ENCODE results near the gene ODAM. TPM values are rescaled to one million over a fixed set of nuclear protein-coding genes. Genes with fewer than 3 reads are reported as not detected.

ODAM gene
- total RNA-seq, 2 donors from 2014 or later = 0.90 TPM; not detected in 1

DNA sequence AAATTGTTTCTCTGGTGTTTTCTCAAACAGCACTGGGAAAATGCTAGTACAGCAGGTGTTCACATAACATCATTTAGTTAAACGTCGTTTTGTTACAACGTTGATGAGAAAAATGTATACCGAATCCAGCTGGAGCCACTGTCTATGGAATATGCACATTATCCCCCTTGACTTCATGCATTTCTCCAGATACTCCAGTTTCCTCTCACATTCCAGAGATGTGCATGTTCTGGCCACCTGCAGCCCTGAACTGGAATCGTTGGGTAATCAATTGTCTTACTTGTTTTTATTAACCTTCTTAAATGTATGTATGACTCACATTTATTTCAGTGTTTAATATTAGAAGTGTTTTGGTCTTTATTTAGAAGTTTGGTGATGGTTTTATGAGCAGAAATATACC, 18.4 kb upstream of the ODAM start:
- TF ChIP-seq, protein P1, sequence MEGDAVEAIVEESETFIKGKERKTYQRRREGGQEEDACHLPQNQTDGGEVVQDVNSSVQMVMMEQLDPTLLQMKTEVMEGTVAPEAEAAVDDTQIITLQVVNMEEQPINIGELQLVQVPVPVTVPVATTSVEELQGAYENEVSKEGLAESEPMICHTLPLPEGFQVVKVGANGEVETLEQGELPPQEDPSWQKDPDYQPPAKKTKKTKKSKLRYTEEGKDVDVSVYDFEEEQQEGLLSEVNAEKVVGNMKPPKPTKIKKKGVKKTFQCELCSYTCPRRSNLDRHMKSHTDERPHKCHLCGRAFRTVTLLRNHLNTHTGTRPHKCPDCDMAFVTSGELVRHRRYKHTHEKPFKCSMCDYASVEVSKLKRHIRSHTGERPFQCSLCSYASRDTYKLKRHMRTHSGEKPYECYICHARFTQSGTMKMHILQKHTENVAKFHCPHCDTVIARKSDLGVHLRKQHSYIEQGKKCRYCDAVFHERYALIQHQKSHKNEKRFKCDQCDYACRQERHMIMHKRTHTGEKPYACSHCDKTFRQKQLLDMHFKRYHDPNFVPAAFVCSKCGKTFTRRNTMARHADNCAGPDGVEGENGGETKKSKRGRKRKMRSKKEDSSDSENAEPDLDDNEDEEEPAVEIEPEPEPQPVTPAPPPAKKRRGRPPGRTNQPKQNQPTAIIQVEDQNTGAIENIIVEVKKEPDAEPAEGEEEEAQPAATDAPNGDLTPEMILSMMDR (IDR thresholded peaks at IDR 0.05) = no peak
- no peaks in the 10 kb centered on the region for H3K36me3 ChIP-seq
- no peaks in the 10 kb centered on the region for H3K9me3 ChIP-seq
- H3K4me3 ChIP-seq = no peak overlapping the region
- no peak overlapping the region for H3K27ac ChIP-seq
- H3K27me3 ChIP-seq = no peaks in the 10 kb centered on the region
- no peak overlapping the region for H3K9ac ChIP-seq (ENCODE audit: low read depth in 2 of 2, low read length in 2 of 2)
- no peaks in the 10 kb centered on the region for H3K4me1 ChIP-seq
- intact Hi-C loops (cut with DNase I) = no loop called here
- no peak for DNase-seq

DNA sequence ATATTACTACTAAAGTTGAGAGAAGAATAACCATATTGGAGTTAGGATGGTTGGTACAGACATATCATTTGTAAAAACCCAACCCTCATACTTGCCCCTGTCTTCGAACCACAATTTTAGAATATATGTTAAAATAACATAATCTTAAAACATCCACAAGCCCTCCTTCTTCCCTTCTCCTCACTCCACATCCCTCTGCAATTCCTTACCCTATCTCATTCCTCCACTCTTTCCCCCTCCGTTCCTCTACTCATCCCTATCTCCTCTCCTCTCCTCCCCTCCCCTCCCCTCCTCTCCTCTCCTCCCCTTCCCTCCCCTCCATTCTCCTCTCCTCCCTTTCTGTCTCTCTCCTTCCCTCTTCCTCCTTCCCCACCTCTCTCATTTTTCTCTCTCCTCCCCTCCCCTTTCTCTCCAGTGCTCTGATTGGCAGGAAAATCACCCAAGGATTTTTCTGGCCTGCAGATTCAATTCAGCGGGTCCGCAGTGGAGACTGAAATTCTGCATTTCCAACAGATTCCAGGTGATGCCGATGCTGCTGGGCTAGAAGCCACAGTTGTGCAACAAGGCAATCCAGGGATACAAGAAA, 17.4 kb upstream of the ODAM start:
- H3K4me3 ChIP-seq = no peak overlapping the region
- TF ChIP-seq, protein P1 (IDR thresholded peaks at IDR 0.05) = no peak
- H3K27me3 ChIP-seq = no peaks in the 10 kb centered on the region
- DNase-seq = no peak
- H3K36me3 ChIP-seq = no peaks in the 10 kb centered on the region
- no peaks in the 10 kb centered on the region for H3K4me1 ChIP-seq
- intact Hi-C loops (cut with DNase I) = no loop called here
- no peak overlapping the region for H3K9ac ChIP-seq (ENCODE audit: low read depth in 2 of 2, low read length in 2 of 2)
- no peak overlapping the region for H3K27ac ChIP-seq
- no peaks in the 10 kb centered on the region for H3K9me3 ChIP-seq

DNA sequence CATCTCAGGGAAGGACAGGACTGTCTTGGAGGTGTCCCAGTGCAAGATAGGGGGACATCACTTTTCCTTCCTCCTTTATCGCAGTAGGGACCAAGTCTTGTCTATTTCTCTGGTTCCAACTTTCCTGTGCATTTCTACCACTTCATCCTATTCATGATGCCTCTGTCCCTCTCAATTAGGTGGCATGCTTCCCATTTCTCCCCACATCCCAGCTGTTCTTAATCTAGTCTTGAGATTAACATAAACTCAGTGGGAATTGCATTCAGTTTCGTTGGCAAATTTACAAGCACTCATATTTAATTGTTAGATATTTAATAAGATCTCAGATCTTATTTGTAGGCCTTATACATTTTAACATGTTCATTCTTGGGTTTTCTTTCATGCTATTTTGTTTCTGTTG, 15.7 kb upstream of the ODAM start:
- Histone ChIP-seq H3K9ac (ENCODE audit: low read depth in 2 of 2, low read length in 2 of 2) (no peak overlapping the region), H3K27ac (no peak overlapping the region), H3K9me3 (no peaks in the 10 kb centered on the region), H3K4me3 (no peak overlapping the region), H3K36me3 (no peaks in the 10 kb centered on the region), H3K4me1 (no peaks in the 10 kb centered on the region), H3K27me3 (no peaks in the 10 kb centered on the region)
- DNase-seq = no peak
- intact Hi-C loops (cut with DNase I) = loop anchor here (5.0 kb wide), 1 partner anchor 283 kb away; no protein-coding TSS in a partner anchor
- TF ChIP-seq, protein P1 (IDR thresholded peaks at IDR 0.05) = no peak

DNA sequence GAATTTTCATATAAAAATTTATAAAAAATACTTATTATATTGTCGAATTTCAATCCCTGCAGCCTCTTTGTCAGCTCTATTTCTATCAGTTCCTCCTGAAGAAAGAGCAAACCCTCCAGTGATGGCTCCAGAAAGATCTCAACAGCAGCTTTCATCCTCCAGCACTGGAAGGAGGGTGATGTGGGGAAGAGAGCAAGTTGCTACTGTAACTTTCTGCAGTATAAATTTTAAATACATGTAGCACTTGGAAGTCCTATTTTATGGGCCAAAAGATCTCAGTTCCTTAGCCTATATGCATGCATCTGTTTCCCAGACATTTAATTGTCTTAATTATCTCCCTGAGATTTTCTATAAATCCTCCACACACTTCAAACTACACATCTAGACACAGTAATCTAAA, 13.7 kb upstream of the ODAM start:
- no peaks in the 10 kb centered on the region for H3K36me3 ChIP-seq

DNA sequence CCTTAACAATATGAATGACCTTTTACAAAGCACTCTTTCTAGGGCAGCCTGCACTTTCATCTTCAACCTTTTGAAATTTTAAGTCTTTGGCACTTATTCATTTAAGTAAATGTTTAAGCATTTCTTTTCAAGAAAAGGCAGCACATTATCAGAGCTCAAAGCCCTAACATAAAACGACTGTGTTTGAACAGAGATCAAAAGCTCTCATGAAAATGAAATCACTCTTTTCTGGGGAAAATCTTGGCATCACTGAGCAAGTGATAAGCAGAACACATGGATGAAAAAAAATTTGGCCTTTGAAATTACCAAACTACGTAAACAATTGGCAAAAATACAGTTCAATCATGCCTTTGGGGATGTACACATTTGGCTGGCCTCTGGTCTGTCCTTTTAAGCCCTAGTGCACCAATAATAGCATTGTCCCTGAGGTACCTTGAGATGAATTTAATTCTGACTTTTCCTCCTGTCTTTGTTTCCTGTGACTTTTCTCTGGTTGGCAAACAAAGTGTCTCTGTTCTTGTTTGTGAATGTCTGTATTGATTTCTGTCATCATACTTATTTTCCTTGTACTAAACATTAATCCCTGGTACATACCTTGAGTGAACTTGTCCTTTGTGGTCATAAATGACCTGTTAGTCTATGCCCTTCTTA, 12.9 kb upstream of the ODAM start:
- Histone ChIP-seq H3K27ac (no peak overlapping the region), H3K9ac (ENCODE audit: low read depth in 2 of 2, low read length in 2 of 2) (no peak overlapping the region)
- no peak for DNase-seq

More for the DNA sequence above, 13.7 kb upstream of the ODAM start:
- Histone ChIP-seq H3K27ac (no peak overlapping the region), H3K9ac (ENCODE audit: low read depth in 2 of 2, low read length in 2 of 2) (no peak overlapping the region), H3K4me3 (no peak overlapping the region), H3K9me3 (no peaks in the 10 kb centered on the region), H3K4me1 (no peaks in the 10 kb centered on the region), H3K27me3 (no peaks in the 10 kb centered on the region)
- TF ChIP-seq, protein P1 (IDR thresholded peaks at IDR 0.05) = no peak
- intact Hi-C loops (cut with DNase I) = loop anchor here (5.0 kb wide), 1 partner anchor 285 kb away; no protein-coding TSS in a partner anchor
- no peak for DNase-seq

More for the DNA sequence above, 12.9 kb upstream of the ODAM start:
- Histone ChIP-seq H3K36me3 (no peaks in the 10 kb centered on the region), H3K4me3 (no peak overlapping the region), H3K9me3 (no peaks in the 10 kb centered on the region), H3K4me1 (no peaks in the 10 kb centered on the region), H3K27me3 (no peaks in the 10 kb centered on the region)
- intact Hi-C loops (cut with DNase I) = loop anchor here (5.0 kb wide), 1 partner anchor 285 kb away; no protein-coding TSS in a partner anchor
- TF ChIP-seq, protein P1 (IDR thresholded peaks at IDR 0.05) = no peak

All from colonic mucosa (tissue), 4 donors.